T-cell (primary cell): Measurements from ENCODE around the gene GREB1. TPM values are rescaled to one million over a fixed set of nuclear protein-coding genes. Genes with fewer than 3 reads are reported as not detected.

ENCODE experiments used
- ATAC-seq, 4 experiments: fragments of 200-7000 bp in 3 of 4; fragments of 150-1000 bp in 1 of 4; cut with Tn5 transposase; replicated peaks in 1 of 4; 1 replicate in 3 of 4; 2 replicates in 1 of 4; pipeline ENCODE4 v1.10.0; 2021; ENCODE audit warnings: moderate library complexity in 3 of 4, mild to moderate bottlenecking in 2 of 4, moderate number of reproducible peaks in 1 of 4
- CTCF ChIA-PET, 2 donors: fragments of 300-600 bp; sonication (Branson Sonifier 250); formaldehyde crosslinking; loops; one replicate each; lab custom pipeline; 2022; ENCODE audit warnings: antibody characterized with exemption in 2 of 2; lab: Charles Lee
- POLR2A ChIA-PET, 2 donors: fragments of 300-600 bp; sonication (Branson Sonifier 250); formaldehyde crosslinking; loops; one replicate each; lab custom pipeline; 2022; ENCODE audit warnings: antibody characterized with exemption in 2 of 2; lab: Charles Lee
- DNase-seq, 35 experiments: peaks; one replicate each; pipeline versions ENCODE4 v3.0.0 to v3.0.0-alpha.2; 2013 to 2023
- H3K27ac ChIP-seq: one replicate; pipeline ENCODE4 v1.5.1; 2013; ENCODE audit warnings: low read length
- H3K27me3 ChIP-seq, 2 experiments: replicated peaks in 1 of 2; 1 replicate in 1 of 2; 2 replicates in 1 of 2; pipeline versions ENCODE4 v1.6.1 to v1.7.0; 2013; ENCODE audit warnings: low read length in 1 of 2, mixed read lengths in 1 of 2; ENCODE audit not compliant: control insufficient read depth in 2 of 2, insufficient read depth in 2 of 2; ENCODE audit errors: extremely low read depth in 1 of 2
- H3K36me3 ChIP-seq, 2 donors: 1 replicate in 1 of 2; 2 replicates in 1 of 2; pipeline versions ENCODE4 v1.6.1 to v1.7.0; 2013; ENCODE audit warnings: low read length in 1 of 2; ENCODE audit not compliant: control insufficient read depth in 2 of 2, insufficient read depth in 1 of 2; ENCODE audit errors: extremely low read depth in 1 of 2
- H3K4me1 ChIP-seq, 2 experiments: 1 replicate in 1 of 2; 2 replicates in 1 of 2; pipeline versions ENCODE4 v1.6.1 to v1.7.0; 2013; ENCODE audit warnings: low read length in 2 of 2, mixed read lengths in 1 of 2; ENCODE audit not compliant: insufficient read depth in 2 of 2, control insufficient read depth in 1 of 2; ENCODE audit errors: extremely low read depth in 1 of 2
- H3K4me3 ChIP-seq, 2 donors: 1 replicate in 1 of 2; 2 replicates in 1 of 2; pipeline versions ENCODE4 v1.5.1 to v1.7.0; 2013; ENCODE audit warnings: mild to moderate bottlenecking in 2 of 2, low read length in 1 of 2, moderate library complexity in 1 of 2; ENCODE audit not compliant: control insufficient read depth in 1 of 2; ENCODE audit errors: extremely low read depth in 1 of 2
- H3K9me3 ChIP-seq: 2 replicates; pipeline ENCODE4 v1.7.0; 2013
- H3K27ac Mint-ChIP-seq, 2 donors: one replicate each; pipeline ENCODE4 v1.8.0; 2020 to 2021; ENCODE audit warnings: mild to moderate bottlenecking in 2 of 2, mixed read lengths in 2 of 2
- H3K27me3 Mint-ChIP-seq, 2 donors: one replicate each; pipeline ENCODE4 v1.8.0; 2021 to 2022; ENCODE audit warnings: mixed read lengths in 2 of 2
- H3K36me3 Mint-ChIP-seq: one replicate; pipeline ENCODE4 v1.8.0; 2021; ENCODE audit warnings: mixed read lengths
- H3K4me1 Mint-ChIP-seq, 3 donors: one replicate each; pipeline ENCODE4 v1.8.0; 2020 to 2022; ENCODE audit warnings: mixed read lengths in 3 of 3, mild to moderate bottlenecking in 1 of 3
- H3K4me3 Mint-ChIP-seq, 3 donors: one replicate each; pipeline ENCODE4 v1.8.0; 2020 to 2022; ENCODE audit warnings: mild to moderate bottlenecking in 3 of 3, mixed read lengths in 3 of 3, moderate library complexity in 3 of 3
- H3K9me3 Mint-ChIP-seq, 3 donors: one replicate each; pipeline ENCODE4 v1.8.0; 2020 to 2022; ENCODE audit warnings: mixed read lengths in 3 of 3
- WGBS: methylation state at CpG from one replicate; pipeline ENCODE4 v1.1.5; 2013; ENCODE audit warnings: missing lambda C conversion rate; ENCODE audit not compliant: insufficient coverage; 5-methylcytosine and 5-hydroxymethylcytosine counted together
- total RNA-seq, 35 experiments: library from RNA in 6 of 35; stranded (reverse) in 6 of 35; fragments of 120-200 nt in 1 of 35; gene quantifications; one replicate each; pipeline versions ENCODE4 v1.2.1 to v1.2.4 and lab custom pipeline; 2013 to 2026

GREB1 gene
- total RNA-seq, 5 donors from 2014 or later (not counting 1 experiment from before 2014, with no cell fraction given): 0.23 to 1.2 (median 0.63) TPM

GRCh38 chr2:11550302-11550701 is 16.5 kb downstream of the GREB1 start:
- Mint-ChIP-seq H3K4me1 (peaks cover 0 to 6% (median 5%) of the 10 kb centered on the region in 3 donors), H3K36me3 (no peaks in the 10 kb centered on the region), H3K4me3 (no peak overlapping the region), H3K27me3 (peaks cover 25 to 34% of the 10 kb centered on the region in 2 donors), H3K9me3 (peaks cover 0 to 5% (median 4%) of the 10 kb centered on the region in 3 donors), H3K27ac (no peak overlapping the region)
- WGBS: no CpG with 5 or more reads among the region's 2 CpGs
- Histone ChIP-seq H3K4me1 (no peaks in the 10 kb centered on the region), H3K27ac (no peak overlapping the region), H3K9me3 (no peaks in the 10 kb centered on the region), H3K27me3 (peaks cover 0 to 6% of the 10 kb centered on the region in 2 experiments), H3K4me3 (no peak overlapping the region), H3K36me3 (no peaks in the 10 kb centered on the region)
- ATAC-seq: no peak
- no peak for DNase-seq
- CTCF ChIA-PET: no interaction called here
- POLR2A ChIA-PET: no interaction called here

- Mint-ChIP-seq H3K9me3 (peaks cover 0 to 5% (median 4%) of the 10 kb centered on the region in 3 donors), H3K4me1 (peaks cover 0 to 6% (median 5%) of the 10 kb centered on the region in 3 donors), H3K4me3 (no peak overlapping the region), H3K36me3 (no peaks in the 10 kb centered on the region), H3K27me3 (peaks cover 33 to 39% of the 10 kb centered on the region in 2 donors), H3K27ac (no peak overlapping the region)
- no peak overlapping the region for H3K4me3 ChIP-seq
- no peak overlapping the region for H3K27ac ChIP-seq
- DNase-seq (no peak), ATAC-seq (no peak)
- WGBS: 92% methylated on average over 2 of the region's 7 CpGs
- CTCF ChIA-PET: no interaction called here
- H3K4me1 ChIP-seq: no peaks in the 10 kb centered on the region
- POLR2A ChIA-PET: no interaction called here
- no peaks in the 10 kb centered on the region for H3K36me3 ChIP-seq
- no peaks in the 10 kb centered on the region for H3K9me3 ChIP-seq
- H3K27me3 ChIP-seq: peaks cover 0 to 6% of the 10 kb centered on the region in 2 experiments
Observed at GRCh38 chr2:11550901-11551568, 17.2 kb downstream of the GREB1 start.

- ATAC-seq: no peak
- no peak for DNase-seq
- ChIA-PET POLR2A (no interaction called here), CTCF (no interaction called here)
- H3K4me3 ChIP-seq: no peak overlapping the region
- H3K4me1 Mint-ChIP-seq: peaks cover 0 to 6% (median 5%) of the 10 kb centered on the region in 3 donors
- 78% methylated on average over 7 of the region's 16 CpGs for WGBS
- H3K36me3 Mint-ChIP-seq: no peaks in the 10 kb centered on the region
- peaks cover 0 to 5% (median 4%) of the 10 kb centered on the region in 3 donors for H3K9me3 Mint-ChIP-seq
- H3K27me3 ChIP-seq: peaks cover 0 to 8% of the 10 kb centered on the region in 2 experiments
- no peak overlapping the region for H3K27ac Mint-ChIP-seq
- H3K36me3 ChIP-seq: no peaks in the 10 kb centered on the region
- H3K9me3 ChIP-seq: no peaks in the 10 kb centered on the region
- no peak overlapping the region for H3K4me3 Mint-ChIP-seq
- no peak overlapping the region for H3K27ac ChIP-seq
- H3K27me3 Mint-ChIP-seq: peaks cover 39% of the 10 kb centered on the region in 2 donors
- H3K4me1 ChIP-seq: no peaks in the 10 kb centered on the region
Observed at GRCh38 chr2:11551569-11552259, 17.9 kb downstream of the GREB1 start.

GRCh38 chr2:11552260-11552638 is 18.4 kb downstream of the GREB1 start:
- Histone ChIP-seq H3K4me1 (no peaks in the 10 kb centered on the region), H3K27me3 (peaks cover 0 to 8% of the 10 kb centered on the region in 2 experiments), H3K36me3 (no peaks in the 10 kb centered on the region), H3K4me3 (no peak overlapping the region), H3K9me3 (no peaks in the 10 kb centered on the region), H3K27ac (no peak overlapping the region)
- Mint-ChIP-seq H3K27ac (no peak overlapping the region), H3K4me3 (no peak overlapping the region), H3K27me3 (peaks cover 40 to 42% of the 10 kb centered on the region in 2 donors), H3K9me3 (peaks cover 0 to 5% (median 4%) of the 10 kb centered on the region in 3 donors), H3K36me3 (no peaks in the 10 kb centered on the region), H3K4me1 (peaks cover 0 to 6% (median 5%) of the 10 kb centered on the region in 3 donors)
- POLR2A ChIA-PET: no interaction called here
- 70% methylated on average over 5 of the region's 9 CpGs for WGBS
- DNase-seq: no peak
- no peak for ATAC-seq
- CTCF ChIA-PET: interaction anchor here in 1 of 2 donors (0.6 kb wide), 1 partner anchor 1734 kb away, joined by 4 read pairs; no protein-coding TSS in a partner anchor

GRCh38 chr2:11553661-11554398 is 20.0 kb downstream of the GREB1 start:
- Histone ChIP-seq H3K9me3 (no peaks in the 10 kb centered on the region), H3K4me1 (no peaks in the 10 kb centered on the region), H3K27me3 (peaks cover 0 to 13% of the 10 kb centered on the region in 2 experiments), H3K27ac (no peak overlapping the region), H3K36me3 (no peaks in the 10 kb centered on the region), H3K4me3 (no peak overlapping the region)
- WGBS: 63% methylated on average over 3 of the region's 10 CpGs
- peaks cover 0 to 6% (median 5%) of the 10 kb centered on the region in 3 donors for H3K4me1 Mint-ChIP-seq
- H3K4me3 Mint-ChIP-seq: no peak overlapping the region
- H3K36me3 Mint-ChIP-seq: no peaks in the 10 kb centered on the region
- ChIA-PET CTCF (no interaction called here), POLR2A (no interaction called here)
- ATAC-seq: no peak
- peaks cover 36 to 48% of the 10 kb centered on the region in 2 donors for H3K27me3 Mint-ChIP-seq
- no peak overlapping the region for H3K27ac Mint-ChIP-seq
- peaks cover 0 to 5% (median 4%) of the 10 kb centered on the region in 3 donors for H3K9me3 Mint-ChIP-seq
- no peak for DNase-seq

GRCh38 chr2:11554399-11554716 is 20.5 kb downstream of the GREB1 start:
- ATAC-seq (no peak), DNase-seq (no peak)
- Histone ChIP-seq H3K27ac (no peak overlapping the region), H3K36me3 (no peaks in the 10 kb centered on the region), H3K4me3 (no peak overlapping the region), H3K9me3 (no peaks in the 10 kb centered on the region), H3K4me1 (no peaks in the 10 kb centered on the region), H3K27me3 (peaks cover 0 to 15% of the 10 kb centered on the region in 2 experiments)
- no peak overlapping the region for H3K4me3 Mint-ChIP-seq
- WGBS: 38% methylated on average over 2 of the region's 4 CpGs
- no peaks in the 10 kb centered on the region for H3K36me3 Mint-ChIP-seq
- ChIA-PET CTCF (no interaction called here), POLR2A (no interaction called here)
- peaks cover 0 to 5% (median 4%) of the 10 kb centered on the region in 3 donors for H3K9me3 Mint-ChIP-seq
- H3K27ac Mint-ChIP-seq: no peak overlapping the region
- H3K27me3 Mint-ChIP-seq: peaks cover 38 to 51% of the 10 kb centered on the region in 2 donors
- peaks cover 0 to 6% (median 5%) of the 10 kb centered on the region in 3 donors for H3K4me1 Mint-ChIP-seq
